Fibroblast of skin of right biceps (primary cell): ENCODE measurements around the gene CDK4.

Source experiments
- DNase-seq: peaks from one replicate; pipeline ENCODE4 v3.0.0-alpha.2; 2013

Gene CDK4

DNA sequence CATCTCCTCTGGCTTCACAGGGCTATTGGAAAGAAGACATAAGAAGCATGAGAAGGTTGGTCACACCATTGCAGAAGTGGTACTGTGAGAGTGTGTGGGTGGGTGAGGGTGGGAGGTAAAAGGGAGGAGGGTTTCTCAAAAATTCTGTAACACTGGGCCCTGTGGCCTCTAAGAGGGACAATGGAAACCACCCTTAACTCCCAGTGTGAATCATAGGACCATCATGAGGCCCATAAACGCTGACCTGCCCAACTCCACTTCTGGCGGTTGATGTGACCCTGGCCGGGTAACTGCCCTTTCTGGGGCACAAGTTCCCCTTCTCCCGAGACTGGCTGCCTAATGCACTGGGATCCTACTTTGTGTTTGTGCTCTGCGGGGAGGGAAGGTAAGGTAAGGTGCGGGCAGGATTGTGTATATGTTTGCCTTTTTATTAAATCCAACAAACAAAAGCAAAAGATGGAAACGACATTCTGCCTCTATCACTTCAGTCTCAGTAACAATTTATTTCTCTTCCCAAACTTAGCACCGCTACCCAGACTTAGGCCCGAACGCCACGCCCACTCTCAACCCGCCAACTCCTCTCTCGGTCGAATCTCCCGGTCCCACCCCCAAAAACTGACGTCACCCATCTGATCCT lies 19.2 kb upstream of the CDK4 start:
- DNase-seq = peak; percentile 94

- DNase-seq = no peak
Measured at GRCh38 chr12:57770734-57771133, 18.6 kb upstream of the CDK4 start.

DNA sequence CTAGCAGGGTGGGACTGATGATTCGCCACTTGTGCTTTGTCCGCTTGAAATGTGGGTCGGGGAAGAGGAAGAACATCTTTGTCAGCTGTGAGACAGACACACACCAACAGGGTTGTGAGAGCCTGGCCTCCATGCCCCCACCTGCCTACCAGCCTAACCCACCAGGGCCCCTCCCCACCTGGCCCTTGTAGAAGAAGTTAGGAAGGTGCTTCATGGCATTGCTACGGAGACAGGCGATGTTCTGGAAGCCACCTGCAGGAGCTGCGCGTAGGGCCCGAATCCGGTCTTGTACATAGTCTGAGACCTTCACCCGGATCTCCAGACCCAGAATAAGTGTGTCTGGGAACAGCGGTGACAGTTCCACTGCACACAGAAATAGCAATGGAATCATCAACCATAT lies 17.5 kb upstream of the CDK4 start:
- no peak for DNase-seq

- no peak for DNase-seq
Measured at GRCh38 chr12:57767876-57768275, 15.8 kb upstream of the CDK4 start.

- DNase-seq = no peak
Measured at GRCh38 chr12:57767305-57767698, 15.2 kb upstream of the CDK4 start.

DNA sequence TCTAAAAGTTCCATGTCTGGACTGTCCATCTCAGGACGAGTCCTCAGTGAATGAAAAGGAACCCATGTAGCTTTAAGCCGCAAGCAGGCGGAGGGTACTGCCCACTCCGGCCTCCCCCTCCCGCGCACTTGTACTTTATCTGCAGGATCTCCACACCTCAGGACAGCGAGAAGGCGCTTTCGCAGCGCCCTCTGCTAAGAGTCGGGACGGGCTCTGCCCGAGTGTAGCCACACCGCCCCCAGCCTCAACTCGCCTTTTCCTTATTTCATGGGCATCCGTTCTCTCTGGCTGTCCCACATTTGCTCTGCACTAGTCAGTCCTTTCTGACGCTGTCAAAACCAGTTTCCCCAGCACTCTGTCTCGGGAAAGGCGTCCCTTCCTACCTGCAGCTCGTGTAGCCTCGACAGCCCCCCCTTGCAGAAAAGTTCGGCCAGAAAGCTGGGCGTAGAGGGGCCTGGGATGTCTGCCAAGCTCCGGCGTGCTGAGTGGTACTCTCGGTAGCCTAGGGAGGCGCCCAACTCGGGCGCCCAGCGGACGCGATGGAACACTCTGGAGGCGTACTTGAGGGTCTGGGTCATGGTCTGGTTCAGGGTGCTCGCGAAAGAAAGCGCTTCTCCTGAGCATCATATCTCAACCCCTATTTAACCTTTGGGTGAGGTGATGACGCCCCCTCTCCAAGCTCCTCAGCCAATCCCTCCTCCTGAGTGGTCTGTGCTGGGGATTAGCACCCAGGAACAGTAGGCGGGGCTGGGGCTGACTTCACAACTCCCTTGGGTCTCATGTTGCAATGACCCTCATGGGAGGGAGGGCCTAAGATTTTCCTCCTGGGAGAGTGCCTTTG lies 14.6 kb upstream of the CDK4 start, which contains the start of gene CYP27B1:
Gene CYP27B1 (minus strand): TSS at position 615 of the 841 bp plus-strand sequence. CDS start 37 bp downstream, at position 578.
- DNase-seq = no peak

GRCh38 chr12:57765698-57766463 lies 13.8 kb upstream of the CDK4 start:
- DNase-seq = no peak

- DNase-seq = peak; percentile 32
Measured at GRCh38 chr12:57765003-57765697, 13.0 kb upstream of the CDK4 start.

- no peak for DNase-seq
Measured at GRCh38 chr12:57764662-57765002, 12.5 kb upstream of the CDK4 start.

GRCh38 chr12:57763881-57764661 lies 12.0 kb upstream of the CDK4 start:
- no peak for DNase-seq

DNA sequence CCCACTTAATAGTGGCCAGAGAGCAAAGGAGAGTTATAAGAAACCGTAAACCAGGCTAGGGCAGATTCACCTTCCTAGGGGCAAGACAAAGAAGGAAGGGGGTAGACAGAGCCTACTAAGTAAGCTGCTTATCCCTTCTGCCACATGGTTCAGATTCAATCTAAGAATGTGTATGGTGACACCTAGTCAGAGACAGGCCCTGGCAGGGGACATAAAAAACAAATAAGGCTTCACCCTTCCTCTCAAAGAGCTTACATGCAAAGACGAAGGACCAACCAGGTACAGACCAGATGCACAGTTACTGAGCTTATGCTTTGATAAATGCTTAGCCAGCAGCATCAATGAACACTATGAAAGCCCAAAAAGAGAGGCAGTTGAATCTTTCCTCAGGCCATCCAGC lies 10.4 kb upstream of the CDK4 start:
- no peak for DNase-seq

DNA sequence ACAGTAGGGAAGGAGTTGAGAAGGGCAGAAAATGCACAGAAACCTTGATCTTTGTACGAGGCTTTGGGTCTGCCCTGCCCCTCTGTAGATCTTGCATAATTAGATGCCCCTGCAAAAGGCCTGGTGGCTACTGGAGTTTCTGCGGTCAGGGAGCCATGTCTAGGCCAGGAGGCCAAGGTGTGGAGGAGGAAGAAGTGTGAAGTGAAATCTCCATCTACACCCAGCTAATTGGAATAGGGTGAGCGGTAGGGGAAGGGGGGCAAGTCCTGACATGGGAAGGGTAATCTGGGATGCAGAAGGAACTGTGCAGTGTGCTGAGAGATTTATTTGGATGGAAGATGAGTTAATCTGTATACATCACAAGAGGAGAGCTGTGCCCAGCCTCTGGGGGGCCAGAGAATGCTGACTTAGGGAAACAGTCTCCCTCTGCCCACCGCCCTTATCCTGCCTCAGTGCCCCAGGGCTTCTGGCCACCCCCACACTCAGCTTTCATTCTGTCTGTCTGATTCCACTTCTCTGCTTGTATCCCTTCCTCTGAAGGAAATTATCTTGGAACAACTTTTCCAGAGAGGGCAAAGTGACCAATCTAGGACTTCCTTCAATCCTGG lies 9.4 kb upstream of the CDK4 start:
- DNase-seq = no peak

GRCh38 chr12:57760347-57760982 lies 8.4 kb upstream of the CDK4 start:
- no peak for DNase-seq

GRCh38 chr12:57759360-57759980 lies 7.4 kb upstream of the CDK4 start:
- no peak for DNase-seq

- DNase-seq = no peak
Measured at GRCh38 chr12:57758552-57759359, 6.6 kb upstream of the CDK4 start.

DNA sequence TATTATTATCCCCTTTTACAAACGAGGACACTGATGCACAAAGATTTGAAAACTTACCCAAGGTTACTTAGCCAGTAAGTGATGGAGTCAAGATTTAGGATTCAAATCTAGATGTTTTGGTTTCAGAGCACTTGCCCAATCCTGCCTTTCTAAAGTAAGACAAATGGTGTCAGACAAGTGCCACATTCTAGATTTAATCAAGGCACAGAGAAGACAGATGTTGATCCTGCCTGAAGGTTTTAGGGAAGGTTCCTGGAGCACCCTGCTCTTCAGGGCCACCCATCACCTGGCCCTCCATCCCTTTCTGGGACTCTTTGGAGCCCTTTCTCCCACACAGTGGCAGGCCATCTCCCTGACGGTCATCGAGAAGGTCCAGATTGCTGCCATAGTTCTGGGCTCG lies 5.7 kb upstream of the CDK4 start:
- no peak for DNase-seq

DNA sequence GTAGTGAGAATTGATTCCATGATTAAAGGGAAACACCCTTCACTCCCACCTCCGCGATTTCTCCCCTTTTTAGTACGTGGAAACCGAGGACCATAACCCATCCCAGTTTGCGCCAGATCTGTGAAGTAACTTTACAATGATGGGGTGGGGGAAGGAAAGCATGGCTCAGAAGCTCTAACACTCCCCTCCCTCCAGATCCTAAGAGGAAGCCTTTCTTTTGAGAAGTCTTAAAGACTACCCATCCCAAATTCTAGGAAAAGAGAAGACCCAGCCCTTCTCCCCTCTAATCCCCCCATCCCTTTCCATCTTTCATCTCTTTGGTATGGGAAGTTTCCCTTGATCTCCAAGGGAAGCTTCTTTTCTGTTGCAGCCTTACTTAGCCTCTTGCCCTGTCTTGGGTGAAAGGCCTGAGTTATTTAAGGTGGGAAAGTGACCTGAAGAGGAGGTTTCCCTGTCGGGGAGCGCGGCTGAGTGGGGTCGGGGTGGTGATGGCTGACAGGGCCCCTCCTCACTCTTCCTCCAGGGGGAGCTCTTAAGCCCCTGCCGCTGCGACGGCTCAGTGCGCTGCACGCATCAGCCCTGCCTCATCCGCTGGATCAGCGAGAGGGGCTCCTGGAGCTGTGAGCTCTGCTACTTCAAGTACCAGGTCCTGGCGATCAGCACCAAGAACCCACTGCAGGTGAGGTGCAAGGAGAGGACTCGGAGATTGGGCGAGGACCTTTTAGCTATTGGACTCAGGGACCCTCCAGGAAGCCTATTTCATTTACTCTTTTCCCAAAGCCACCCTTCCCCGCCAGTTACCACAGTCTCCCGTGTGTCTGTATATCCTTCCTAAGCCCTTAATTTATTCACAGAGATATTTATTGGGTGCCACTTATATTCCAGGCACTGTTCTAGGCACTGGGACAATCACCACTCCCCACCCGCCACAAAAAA lies 4.6 kb upstream of the CDK4 start:
- DNase-seq = peak; percentile 38

DNA sequence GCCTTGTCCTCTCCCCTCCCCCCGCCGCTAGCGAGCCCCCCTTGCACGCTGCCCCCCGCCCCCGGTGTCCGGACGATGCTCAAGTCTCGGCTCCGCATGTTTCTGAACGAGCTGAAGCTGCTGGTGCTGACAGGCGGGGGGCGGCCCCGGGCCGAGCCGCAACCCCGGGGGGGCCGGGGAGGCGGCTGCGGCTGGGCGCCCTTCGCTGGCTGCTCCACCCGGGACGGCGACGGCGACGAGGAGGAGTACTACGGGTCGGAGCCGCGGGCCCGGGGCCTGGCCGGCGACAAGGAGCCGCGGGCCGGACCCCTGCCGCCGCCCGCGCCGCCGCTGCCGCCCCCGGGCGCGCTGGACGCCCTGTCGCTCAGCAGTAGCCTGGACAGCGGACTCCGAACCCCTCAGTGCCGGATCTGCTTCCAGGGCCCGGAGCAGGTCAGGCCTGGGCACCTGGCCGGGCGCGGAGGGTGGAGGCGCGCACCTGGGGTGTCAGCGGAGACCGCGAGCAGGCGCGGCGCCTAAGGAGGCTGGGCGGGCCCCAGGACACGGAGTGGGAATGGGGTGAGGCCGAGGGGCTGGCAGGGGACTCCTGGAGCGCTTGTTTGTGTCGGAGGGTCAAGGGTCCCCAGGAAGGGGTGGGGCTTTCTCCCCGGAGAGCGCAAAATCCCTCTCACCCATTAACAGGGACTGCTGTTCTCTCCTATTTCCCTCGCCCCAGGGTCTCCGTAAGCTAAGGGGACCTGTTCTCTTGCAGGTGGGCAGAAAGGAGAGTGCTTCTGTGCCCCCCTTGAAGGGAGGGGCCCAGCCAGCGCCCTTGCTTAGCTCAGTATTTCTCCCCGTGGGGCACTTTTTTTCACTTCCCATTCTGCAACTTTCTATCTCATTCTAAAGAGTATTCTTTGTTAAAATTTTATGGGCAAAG lies 3.6 kb upstream of the CDK4 start:
- DNase-seq = no peak
